HepG2 (cell line): ENCODE measurements around the gene SKI. TPM values are rescaled to one million over a fixed set of nuclear protein-coding genes. Genes with fewer than 3 reads are reported as not detected.

Experiments
- AGO2 ChIP-seq: fragments of 200-400 bp; formaldehyde crosslinking; optimal IDR thresholded peaks from 2 replicates; pipeline ENCODE3; 2017; ENCODE audit warnings: mild to moderate bottlenecking, low read depth, low read length, moderate library complexity
- ARID4A ChIP-seq: sonication (generic); formaldehyde crosslinking; IDR thresholded peaks from 2 replicates; pipeline ENCODE4 v1.5.0; 2020; ENCODE audit warnings: mild to moderate bottlenecking, missing genetic modification reagents, borderline replicate concordance
- CBX2 ChIP-seq, 2 experiments: fragments of 200-600 bp in 1 of 2; sonication (generic); formaldehyde crosslinking in 1 of 2; IDR thresholded peaks; 2 replicates each; pipeline versions ENCODE4 v1.7.0 to v1.8.1; 2018 to 2022; ENCODE audit warnings: low read depth in 2 of 2, low read length in 1 of 2, mild to moderate bottlenecking in 1 of 2, missing genetic modification reagents in 1 of 2
- DMAP1 ChIP-seq: IDR thresholded peaks from 2 replicates; pipeline ENCODE4 v1.6.1; 2016
- FOXK2 ChIP-seq: fragments of 450-650 bp; IDR thresholded peaks from 2 replicates; pipeline ENCODE4 v1.6.1; 2016
- FOXP4 ChIP-seq: sonication (generic); formaldehyde crosslinking; IDR thresholded peaks from 2 replicates; pipeline ENCODE4 v1.4.0; 2020; ENCODE audit warnings: missing genetic modification reagents
- HDAC1 ChIP-seq: sonication (generic); formaldehyde crosslinking; IDR thresholded peaks from 2 replicates; pipeline ENCODE4 v1.5.1; 2020; ENCODE audit warnings: mild to moderate bottlenecking, missing genetic modification reagents
- HNF1B ChIP-seq: sonication (generic); formaldehyde crosslinking; IDR thresholded peaks from 2 replicates; pipeline ENCODE4 v1.5.1; 2020; ENCODE audit warnings: mild to moderate bottlenecking, moderate library complexity, missing genetic modification reagents
- KDM2A ChIP-seq: sonication (generic); formaldehyde crosslinking; IDR thresholded peaks from 2 replicates; pipeline ENCODE4 v1.4.0; 2020; ENCODE audit warnings: low read depth, missing genetic modification reagents, borderline replicate concordance
- MLLT10 ChIP-seq: sonication (generic); formaldehyde crosslinking; IDR thresholded peaks from 2 replicates; pipeline ENCODE4 v1.4.0; 2020; ENCODE audit warnings: missing genetic modification reagents
- PRDM15 ChIP-seq: sonication (generic); formaldehyde crosslinking; IDR thresholded peaks from 2 replicates; pipeline ENCODE4 v1.4.0; 2020; ENCODE audit warnings: missing genetic modification reagents
- SIX1 ChIP-seq: sonication (generic); formaldehyde crosslinking; IDR thresholded peaks from 2 replicates; pipeline ENCODE4 v1.4.0; 2020; ENCODE audit warnings: missing genetic modification reagents, borderline replicate concordance
- STAG1 ChIP-seq: sonication (generic); formaldehyde crosslinking; IDR thresholded peaks from 2 replicates; pipeline ENCODE4 v1.4.0; 2020; ENCODE audit warnings: missing genetic modification reagents
- TBL1XR1 ChIP-seq: fragments of 150-350 bp; IDR thresholded peaks from 2 replicates; pipeline ENCODE4 v1.6.1; 2014; ENCODE audit warnings: borderline replicate concordance, low read length; ENCODE audit not compliant: partially characterized antibody
- TOPORS ChIP-seq: sonication (generic); formaldehyde crosslinking; IDR thresholded peaks from 2 replicates; pipeline ENCODE4 v1.8.0; 2023; ENCODE audit warnings: mild to moderate bottlenecking, missing genetic modification reagents
- ZNF138 ChIP-seq: sonication (generic); formaldehyde crosslinking; IDR thresholded peaks from 2 replicates; pipeline ENCODE4 v1.5.0; 2020; ENCODE audit warnings: mild to moderate bottlenecking, low read depth, missing genetic modification reagents
- ZNF431 ChIP-seq: sonication (generic); formaldehyde crosslinking; IDR thresholded peaks from 2 replicates; pipeline ENCODE4 v1.9.0; 2022; ENCODE audit warnings: missing genetic modification reagents, low read depth, mild to moderate bottlenecking, borderline replicate concordance
- polyA plus RNA-seq, 8 experiments: library from polyadenylated mRNA; depleted of rRNA in 3 of 8; stranded (reverse) in 7 of 8; unstranded in 1 of 8; fragments of >200 nt; fragmentation: Illumina TruSeq in 4 of 8; extraction: Trizol in 4 of 8; gene quantifications; 2 replicates each; pipeline versions ENCODE4 v1.2.1 to v1.2.3, GENCODE V29; 2011 to 2016; ENCODE audit warnings: low read depth in 4 of 8, missing spikeins in 1 of 8, mixed read lengths in 1 of 8; ENCODE audit not compliant: insufficient read depth in 1 of 8
- total RNA-seq, 5 experiments: library from RNA; depleted of rRNA; stranded (reverse); fragments of >200 nt; fragmentation: Illumina TruSeq; extraction: Trizol; gene quantifications; 2 replicates each; pipeline ENCODE4 v1.2.3, GENCODE V29; 2016; ENCODE audit warnings: low read depth in 1 of 5

Gene SKI
- total and polyA plus RNA-seq, 2 of the 13 experiments (the other 11 are each of a cell fraction or from before 2014, with no cell fraction given): 4.7 to 6.9 TPM

- no peak for TF ChIP-seq PRDM15 (CRISPR knock-in tag)
- no peak for TF ChIP-seq TOPORS (CRISPR knock-in tag)
- no peak for TF ChIP-seq DMAP1 (CRISPR knock-in tag)
- no peak for TF ChIP-seq ZNF138 (CRISPR knock-in tag)
- TF ChIP-seq MLLT10: no peak
- peak; percentile 61 for TF ChIP-seq KDM2A (CRISPR knock-in tag)
- TF ChIP-seq HNF1B (CRISPR knock-in tag): 0 out of 2 replicates have a peak, but pooled peaks have one; percentile 9
- TF ChIP-seq HDAC1 (CRISPR knock-in tag): no peak
- no peak for TF ChIP-seq FOXP4
- no peak for TF ChIP-seq ARID4A
- no peak for TF ChIP-seq SIX1
- no peak for TF ChIP-seq STAG1 (CRISPR knock-in tag)
- TF ChIP-seq TBL1XR1: no peak
- TF ChIP-seq AGO2: peak; percentile 22
- TF ChIP-seq FOXK2: no peak
- TF ChIP-seq CBX2 (IDR thresholded peaks at IDR 0.05; ENCODE audit: low read depth, low read length): no peak
- no peak for TF ChIP-seq CBX2 (CRISPR knock-in tag; IDR thresholded peaks at IDR 0.05; ENCODE audit: low read depth)
- TF ChIP-seq ZNF431 (CRISPR knock-in tag): no peak
Measured at GRCh38 chr1:2212532-2213491, 15.3 kb upstream of the SKI start (continued).
